Endothelial cell of umbilical vein (primary cell): ENCODE data around the gene PPP5C. TPM values are rescaled to one million over a fixed set of nuclear protein-coding genes. Genes with fewer than 3 reads are reported as not detected.

Experiments
- BruUV-seq: library from RNA; stranded (reverse); fragments of 400-500 nt; replicated peaks from 2 replicates; lab custom pipeline; 2021; lab: Mats Ljungman, UMichigan
- CTCF ChIA-PET: fragments of 300-600, 350-600 bp; sonication (Branson Sonifier 250); formaldehyde crosslinking; loops from one replicate; lab custom pipeline; 2021; ENCODE audit warnings: antibody characterized with exemption, inconsistent platforms; lab: Charles Lee
- POLR2A ChIA-PET: fragments of 300-600, 350-600 bp; sonication (Branson Sonifier 250); formaldehyde crosslinking; loops from one replicate; lab custom pipeline; 2021; ENCODE audit warnings: antibody characterized with exemption, inconsistent platforms; lab: Charles Lee
- DNase-seq: peaks from one replicate; pipeline ENCODE4 v3.0.0-alpha.2; 2011; ENCODE audit warnings: low read depth, low spot score
- FAIRE-seq: peaks from 2 replicates; lab custom pipeline; 2011; peaks lifted over from hg19 to GRCh38; lab: Jason Lieb, UNC
- H2AFZ ChIP-seq: 2 replicates; pipeline ENCODE4 v1.6.0; 2012; ENCODE audit warnings: low read depth, low read length, control low read depth, inconsistent platforms
- H3K27ac ChIP-seq: 2 replicates; pipeline ENCODE4 v1.5.1; 2011; ENCODE audit warnings: low read depth, mild to moderate bottlenecking, control low read depth, low read length, moderate library complexity; ENCODE audit not compliant: insufficient read depth
- H3K27me3 ChIP-seq, 2 experiments: 2 replicates each; pipeline versions ENCODE4 v1.6.0 to v1.6.1; 2011; ENCODE audit warnings: low read length in 2 of 2, mixed read lengths in 1 of 2; ENCODE audit not compliant: control insufficient read depth in 2 of 2, insufficient read depth in 2 of 2
- H3K36me3 ChIP-seq, 2 experiments: 2 replicates in 1 of 2; 3 replicates in 1 of 2; pipeline ENCODE4 v1.5.1; 2011; ENCODE audit warnings: low read length in 2 of 2, mild to moderate bottlenecking in 1 of 2, moderate library complexity in 1 of 2; ENCODE audit not compliant: control insufficient read depth in 2 of 2, insufficient read depth in 2 of 2; ENCODE audit errors: extremely low read depth in 1 of 2
- H3K4me1 ChIP-seq: 3 replicates; pipeline ENCODE4 v1.5.1; 2011; ENCODE audit warnings: mild to moderate bottlenecking, low read length; ENCODE audit not compliant: control insufficient read depth, insufficient read depth; ENCODE audit errors: extremely low read depth
- H3K4me2 ChIP-seq: 2 replicates; pipeline ENCODE4 v1.6.1; 2011; ENCODE audit warnings: low read length, control low read depth, mixed read lengths; ENCODE audit not compliant: insufficient read depth
- H3K4me3 ChIP-seq, 3 experiments: fragments of 200-600 bp in 1 of 3; sonication (generic), shearing (Covaris generic) in 1 of 3; replicated peaks in 1 of 3; 2 replicates each; pipeline ENCODE4 v1.5.1; 2011 to 2016; ENCODE audit warnings: control low read depth in 3 of 3, low read length in 3 of 3, mild to moderate bottlenecking in 2 of 3, inconsistent platforms in 1 of 3, low read depth in 1 of 3, moderate library complexity in 1 of 3; ENCODE audit not compliant: insufficient read depth in 1 of 3
- H3K79me2 ChIP-seq: 2 replicates; pipeline ENCODE4 v1.6.0; 2012; ENCODE audit warnings: low read length, inconsistent platforms; ENCODE audit not compliant: control insufficient read depth, insufficient read depth
- H3K9ac ChIP-seq: replicated peaks from 2 replicates; pipeline ENCODE3; 2011; ENCODE audit warnings: low read length, control low read depth; ENCODE audit not compliant: insufficient read depth; ENCODE audit errors: extremely low read depth
- H3K9me1 ChIP-seq: replicated peaks from 3 replicates; pipeline ENCODE4 v1.6.0; 2011; ENCODE audit warnings: mild to moderate bottlenecking, low read length; ENCODE audit not compliant: control insufficient read depth, insufficient read depth; ENCODE audit errors: extremely low read depth
- H3K9me3 ChIP-seq: replicated peaks from 2 replicates; pipeline ENCODE4 v1.5.1; 2012; ENCODE audit warnings: low read length, inconsistent platforms; ENCODE audit not compliant: control insufficient read depth, insufficient read depth
- H4K20me1 ChIP-seq: replicated peaks from 2 replicates; pipeline ENCODE3; 2011; ENCODE audit warnings: mild to moderate bottlenecking, low read length; ENCODE audit not compliant: control insufficient read depth, insufficient read depth; ENCODE audit errors: extremely low read depth
- EZH2 ChIP-seq: IDR thresholded peaks from 2 replicates; pipeline ENCODE4 v1.6.1; 2012; ENCODE audit warnings: borderline replicate concordance, low read depth, mild to moderate bottlenecking, moderate library complexity, low read length, inconsistent platforms; ENCODE audit not compliant: severe bottlenecking
- FOS ChIP-seq: IDR thresholded peaks from 2 replicates; pipeline ENCODE4 v1.6.1; 2011; ENCODE audit warnings: mild to moderate bottlenecking, low read length, moderate library complexity, borderline replicate concordance; ENCODE audit not compliant: insufficient read depth
- GATA2 ChIP-seq: IDR thresholded peaks from 2 replicates; pipeline ENCODE4 v1.7.0; 2011; ENCODE audit warnings: low read depth, mild to moderate bottlenecking, moderate library complexity, mixed read lengths, low read length; ENCODE audit not compliant: insufficient read length, insufficient read depth
- JUN ChIP-seq: IDR thresholded peaks from 2 replicates; pipeline ENCODE4 v1.6.1; 2011; ENCODE audit warnings: borderline replicate concordance, low read depth; ENCODE audit not compliant: insufficient read length, insufficient read depth
- MYC ChIP-seq: IDR thresholded peaks from one replicate; pipeline ENCODE4 v1.6.1; 2011; ENCODE audit warnings: mild to moderate bottlenecking, low read depth, low read length
- POLR2A ChIP-seq: IDR thresholded peaks from 2 replicates; pipeline ENCODE4 v1.6.1; 2012; ENCODE audit warnings: low read depth, mild to moderate bottlenecking, control low read depth, low read length
- POLR2AphosphoS5 ChIP-seq: IDR thresholded peaks from 2 replicates; pipeline ENCODE4 v1.6.1; 2012; ENCODE audit warnings: low read depth, mild to moderate bottlenecking, control low read depth, low read length, moderate library complexity; ENCODE audit not compliant: insufficient read depth
- dilution Hi-C: fragments of 300-500 bp; cut with MboI; formaldehyde crosslinking; loops from one replicate; pipeline ENCODE4 v1.15.0; 2019; ENCODE audit warnings: low sequenced_read_pairs; ENCODE audit not compliant: extremely low pct_ligation_motif_present
- intact Hi-C: fragments of 100-400 bp; cut with micrococcal nuclease; formaldehyde crosslinking; loops from one replicate; pipeline ENCODE4 v1.10.0; 2022
- polyA plus RNA-seq, 4 experiments: library from polyadenylated mRNA; depleted of rRNA in 3 of 4; stranded (reverse) in 3 of 4; unstranded in 1 of 4; fragments of >200 nt; gene quantifications; 2 replicates each; pipeline versions ENCODE4 v1.2.1 to v1.2.3, GENCODE V29; 2011 to 2012; ENCODE audit warnings: missing spikeins in 1 of 4
- total RNA-seq: library from RNA; stranded (reverse); gene quantifications from 2 replicates; pipeline ENCODE4 v1.2.3, GENCODE V29; 2021
- TF ChIP-seq, protein P1 (sequence below): IDR thresholded peaks from 2 replicates; pipeline ENCODE4 v1.6.1; 2011; ENCODE audit not compliant: insufficient read depth, insufficient read length
- TF ChIP-seq, protein P2 (sequence below), 2 donors: IDR thresholded peaks; 1 replicate in 1 of 2; 2 replicates in 1 of 2; pipeline ENCODE4 v1.5.1; 2011; ENCODE audit warnings: low read length in 2 of 2, mild to moderate bottlenecking in 2 of 2, moderate library complexity in 2 of 2, control low read depth in 1 of 2, inconsistent platforms in 1 of 2, low read depth in 1 of 2; ENCODE audit not compliant: insufficient read depth in 1 of 2; ENCODE audit errors: extremely low read depth in 1 of 2

The PPP5C gene
- total and polyA plus RNA-seq, 2 donors (not counting 3 experiments of a cell fraction or from before 2014, with no cell fraction given) = 114 to 172 TPM

DNA sequence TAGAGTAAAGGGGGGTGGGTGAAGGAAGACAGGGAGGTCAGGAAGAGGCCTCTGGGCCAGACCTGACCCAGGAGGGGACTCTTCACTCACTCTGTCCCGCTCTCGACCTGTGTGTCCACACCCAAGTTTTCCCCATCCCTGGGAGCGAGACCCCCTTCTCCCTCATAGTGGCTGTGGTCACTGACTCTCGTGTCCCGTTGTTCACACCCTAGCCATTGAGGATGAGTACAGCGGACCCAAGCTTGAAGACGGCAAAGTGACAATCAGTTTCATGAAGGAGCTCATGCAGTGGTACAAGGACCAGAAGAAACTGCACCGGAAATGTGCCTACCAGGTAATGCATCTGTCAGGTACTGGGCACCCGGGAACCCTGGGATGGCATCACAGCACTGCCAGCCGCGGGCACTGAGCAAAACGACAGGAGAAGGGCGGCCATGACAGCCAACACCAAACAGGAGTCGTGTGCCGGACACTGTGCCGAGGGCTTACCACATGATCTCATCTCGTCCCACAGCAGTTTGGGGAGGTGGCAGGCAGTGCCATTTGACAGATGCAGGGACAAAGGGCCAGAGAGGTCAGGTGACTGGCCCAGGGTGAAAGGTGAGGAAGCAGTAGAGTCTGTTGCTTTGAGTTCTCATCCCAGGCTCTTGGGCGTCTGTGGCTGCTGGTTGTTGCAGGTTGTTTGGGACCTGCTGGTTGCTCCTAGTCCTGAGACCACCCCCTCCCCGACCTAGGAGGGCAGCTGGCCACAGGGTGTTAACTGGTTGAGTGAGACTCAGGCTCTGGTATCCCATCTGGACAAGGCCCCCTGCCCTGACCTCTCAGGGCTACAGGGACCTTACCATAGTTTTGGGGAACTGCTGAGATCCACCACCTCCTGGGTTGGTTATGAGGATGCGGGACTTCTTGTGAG lies 29.6 kb downstream of the PPP5C start:
- Histone ChIP-seq H3K9ac (no peak overlapping the region), H3K9me3 (no peaks in the 10 kb centered on the region), H3K4me1 (peaks cover 29% of the 10 kb centered on the region), H3K4me2 (no peak overlapping the region), H3K36me3 (peaks cover 17 to 18% of the 10 kb centered on the region in 2 experiments), H3K9me1 (no peaks in the 10 kb centered on the region), H3K27me3 (no peaks in the 10 kb centered on the region), H3K79me2 (peaks cover 43% of the 10 kb centered on the region), H3K27ac (no peak overlapping the region), H3K4me3 (no peak overlapping the region), H4K20me1 (no peaks in the 10 kb centered on the region), H2AFZ (no peak overlapping the region)
- FAIRE-seq (no peak), DNase-seq (no peak)
- ChIA-PET CTCF (interaction anchor here (0.7 to 1.5 kb wide), 2 partner anchors 96 to 347 kb away, joined by 3 to 8 read pairs; no protein-coding TSS in a partner anchor), POLR2A (no interaction called here)
- BruUV-seq = no TSS peak
- no peak for TF ChIP-seq JUN
- no peak for TF ChIP-seq EZH2
- no peak for TF ChIP-seq POLR2A
- no peak for TF ChIP-seq FOS
- TF ChIP-seq POLR2AphosphoS5 = no peak
- TF ChIP-seq GATA2 = no peak
- TF ChIP-seq MYC = no peak
- TF ChIP-seq, protein P1, sequence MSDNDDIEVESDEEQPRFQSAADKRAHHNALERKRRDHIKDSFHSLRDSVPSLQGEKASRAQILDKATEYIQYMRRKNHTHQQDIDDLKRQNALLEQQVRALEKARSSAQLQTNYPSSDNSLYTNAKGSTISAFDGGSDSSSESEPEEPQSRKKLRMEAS = no peak
- TF ChIP-seq, protein P2, sequence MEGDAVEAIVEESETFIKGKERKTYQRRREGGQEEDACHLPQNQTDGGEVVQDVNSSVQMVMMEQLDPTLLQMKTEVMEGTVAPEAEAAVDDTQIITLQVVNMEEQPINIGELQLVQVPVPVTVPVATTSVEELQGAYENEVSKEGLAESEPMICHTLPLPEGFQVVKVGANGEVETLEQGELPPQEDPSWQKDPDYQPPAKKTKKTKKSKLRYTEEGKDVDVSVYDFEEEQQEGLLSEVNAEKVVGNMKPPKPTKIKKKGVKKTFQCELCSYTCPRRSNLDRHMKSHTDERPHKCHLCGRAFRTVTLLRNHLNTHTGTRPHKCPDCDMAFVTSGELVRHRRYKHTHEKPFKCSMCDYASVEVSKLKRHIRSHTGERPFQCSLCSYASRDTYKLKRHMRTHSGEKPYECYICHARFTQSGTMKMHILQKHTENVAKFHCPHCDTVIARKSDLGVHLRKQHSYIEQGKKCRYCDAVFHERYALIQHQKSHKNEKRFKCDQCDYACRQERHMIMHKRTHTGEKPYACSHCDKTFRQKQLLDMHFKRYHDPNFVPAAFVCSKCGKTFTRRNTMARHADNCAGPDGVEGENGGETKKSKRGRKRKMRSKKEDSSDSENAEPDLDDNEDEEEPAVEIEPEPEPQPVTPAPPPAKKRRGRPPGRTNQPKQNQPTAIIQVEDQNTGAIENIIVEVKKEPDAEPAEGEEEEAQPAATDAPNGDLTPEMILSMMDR (IDR thresholded peaks at IDR 0.05; ENCODE audit: extremely low read depth in 1 of 2, insufficient read depth in 1 of 2, low read depth in 1 of 2, low read length in 2 of 2) = no peak
- dilution Hi-C loops (no loop called here), intact Hi-C loops (no loop called here)
